CD14-positive monocyte (primary cell): Measurements from ENCODE around the gene B4GALNT3. TPM values are rescaled to one million over a fixed set of nuclear protein-coding genes. Genes with fewer than 3 reads are reported as not detected.

Experiments
- DNase-seq, 3 donors: peaks; one replicate each; pipeline ENCODE4 v3.0.0-alpha.2; 2011 to 2022
- H2AFZ ChIP-seq: 2 replicates; pipeline ENCODE4 v1.6.0; 2012; ENCODE audit warnings: mild to moderate bottlenecking, low read depth, low read length, inconsistent platforms; ENCODE audit not compliant: insufficient read depth, poor library complexity, severe bottlenecking
- H3K27ac ChIP-seq, 2 donors: 1 replicate in 1 of 2; 2 replicates in 1 of 2; pipeline ENCODE4 v1.5.1; 2012 to 2013; ENCODE audit warnings: low read length in 2 of 2, control low read depth in 1 of 2, inconsistent platforms in 1 of 2, low read depth in 1 of 2, mild to moderate bottlenecking in 1 of 2
- H3K27me3 ChIP-seq, 2 donors: one replicate each; pipeline versions ENCODE4 v1.6.0 to v1.6.1; 2011 to 2013; ENCODE audit warnings: low read length in 2 of 2; ENCODE audit not compliant: control insufficient read depth in 2 of 2, insufficient read depth in 2 of 2
- H3K36me3 ChIP-seq, 2 donors: replicated peaks in 1 of 2; 1 replicate in 1 of 2; 2 replicates in 1 of 2; pipeline versions ENCODE4 v1.5.1 to v1.6.1; 2012 to 2013; ENCODE audit warnings: low read length in 2 of 2, control low read depth in 1 of 2, inconsistent platforms in 1 of 2, mild to moderate bottlenecking in 1 of 2; ENCODE audit not compliant: insufficient read depth in 2 of 2, control insufficient read depth in 1 of 2
- H3K4me1 ChIP-seq, 2 donors: 1 replicate in 1 of 2; 2 replicates in 1 of 2; pipeline versions ENCODE4 v1.5.1 to v1.6.1; 2012 to 2013; ENCODE audit warnings: low read length in 2 of 2, control low read depth in 1 of 2, inconsistent platforms in 1 of 2, mild to moderate bottlenecking in 1 of 2, moderate library complexity in 1 of 2; ENCODE audit not compliant: insufficient read depth in 2 of 2, control insufficient read depth in 1 of 2
- H3K4me2 ChIP-seq: replicated peaks from 2 replicates; pipeline ENCODE3; 2012; ENCODE audit warnings: low read length, moderate library complexity, mild to moderate bottlenecking; ENCODE audit not compliant: poor library complexity, severe bottlenecking; ENCODE audit errors: extremely low read depth
- H3K4me3 ChIP-seq, 3 experiments: fragments of 200-600 bp in 1 of 3; sonication (generic) in 1 of 3; replicated peaks in 1 of 3; 1 replicate in 2 of 3; 2 replicates in 1 of 3; pipeline ENCODE4 v1.5.1; 2011 to 2013; ENCODE audit warnings: low read length in 3 of 3, mild to moderate bottlenecking in 3 of 3, control low read depth in 2 of 3, low read depth in 2 of 3, inconsistent platforms in 1 of 3, moderate library complexity in 1 of 3
- H3K79me2 ChIP-seq: 2 replicates; pipeline ENCODE4 v1.6.0; 2012; ENCODE audit warnings: mild to moderate bottlenecking, control low read depth, inconsistent platforms, low read length, moderate library complexity; ENCODE audit not compliant: insufficient read depth
- H3K9ac ChIP-seq: 2 replicates; pipeline ENCODE4 v1.6.0; 2017; ENCODE audit warnings: low read length, mild to moderate bottlenecking; ENCODE audit not compliant: insufficient read depth, poor library complexity, severe bottlenecking
- H3K9me3 ChIP-seq, 2 donors: replicated peaks in 1 of 2; 1 replicate in 1 of 2; 2 replicates in 1 of 2; pipeline versions ENCODE4 v1.5.1 to v1.6.1; 2012 to 2013; ENCODE audit warnings: low read length in 2 of 2, control low read depth in 1 of 2; ENCODE audit not compliant: control insufficient read depth in 1 of 2, insufficient read depth in 1 of 2
- H4K20me1 ChIP-seq: 2 replicates; pipeline ENCODE4 v1.6.0; 2012; ENCODE audit warnings: mild to moderate bottlenecking, low read length, control low read depth, moderate library complexity; ENCODE audit not compliant: insufficient read depth
- H3K27ac Mint-ChIP-seq, 7 donors: one replicate each; pipeline ENCODE4 v1.8.0; 2020; ENCODE audit warnings: mild to moderate bottlenecking in 7 of 7, mixed read lengths in 7 of 7, moderate library complexity in 6 of 7, inconsistent platforms in 2 of 7
- H3K27me3 Mint-ChIP-seq, 3 donors: one replicate each; pipeline ENCODE4 v1.8.0; 2021 to 2022; ENCODE audit warnings: low read depth in 3 of 3, mild to moderate bottlenecking in 3 of 3, mixed read lengths in 3 of 3, moderate library complexity in 3 of 3, inconsistent platforms in 1 of 3
- H3K36me3 Mint-ChIP-seq, 2 donors: one replicate each; pipeline ENCODE4 v1.8.0; 2020; ENCODE audit warnings: mixed read lengths in 2 of 2, inconsistent platforms in 1 of 2, mild to moderate bottlenecking in 1 of 2
- H3K4me1 Mint-ChIP-seq: one replicate; pipeline ENCODE4 v1.8.0; 2020; ENCODE audit warnings: mild to moderate bottlenecking, mixed read lengths
- H3K4me3 Mint-ChIP-seq, 2 donors: one replicate each; pipeline ENCODE4 v1.8.0; 2020; ENCODE audit warnings: mild to moderate bottlenecking in 2 of 2, mixed read lengths in 2 of 2, moderate library complexity in 1 of 2
- H3K9me3 Mint-ChIP-seq, 7 donors: one replicate each; pipeline ENCODE4 v1.8.0; 2020 to 2022; ENCODE audit warnings: mixed read lengths in 7 of 7, mild to moderate bottlenecking in 6 of 7, moderate library complexity in 6 of 7, inconsistent platforms in 2 of 7
- WGBS: methylation state at CpG from one replicate; pipeline ENCODE4 v1.1.5; 2013; ENCODE audit warnings: missing lambda C conversion rate; ENCODE audit not compliant: insufficient coverage; 5-methylcytosine and 5-hydroxymethylcytosine counted together
- intact Hi-C, 2 donors: fragments of 100-400 bp; cut with micrococcal nuclease; formaldehyde crosslinking; loops; one replicate each; pipeline versions ENCODE4 v1.15.0 to v1.15.1; 2023
- polyA plus RNA-seq, 3 donors: library from polyadenylated mRNA; depleted of rRNA in 1 of 3; unstranded in 2 of 3; stranded (reverse) in 1 of 3; fragments of 300-500 nt in 2 of 3; fragments of >200 nt in 1 of 3; fragmentation: Illumina TruSeq in 2 of 3; gene quantifications; 1 replicate in 2 of 3; 2 replicates in 1 of 3; pipeline ENCODE4 v1.2.3, GENCODE V29; 2012 to 2021
- TF ChIP-seq, protein P1 (sequence below): fragments of 200-600 bp; IDR thresholded peaks from one replicate; pipeline ENCODE4 v1.8.0; 2022; ENCODE audit warnings: antibody characterized with exemption, mild to moderate bottlenecking

The B4GALNT3 gene
- polyA plus RNA-seq, 3 donors, result 0.09 to 0.10 TPM; not detected in 1

DNA sequence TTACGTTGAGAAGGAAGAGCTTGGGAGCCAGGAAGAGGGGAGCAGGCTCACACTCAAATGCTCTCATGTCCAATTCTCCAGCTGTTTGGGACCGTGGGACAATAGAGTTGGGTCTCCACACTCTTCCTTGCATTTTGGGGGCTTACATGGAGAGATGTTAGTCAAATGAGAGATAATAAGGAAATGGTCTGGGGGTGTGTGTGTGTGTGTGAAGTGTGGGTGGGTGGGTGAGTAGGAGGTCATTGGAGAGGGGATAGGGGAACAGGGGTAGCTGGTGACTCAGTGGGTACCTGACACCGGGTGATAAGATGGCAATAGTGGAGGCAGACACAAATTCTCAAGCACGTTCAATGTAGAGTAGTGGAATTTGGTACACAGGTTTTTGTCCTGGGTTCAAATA, 68.0 kb downstream of the B4GALNT3 start:
- Histone ChIP-seq H3K9ac (no peak overlapping the region), H3K4me3 (no peak overlapping the region), H3K36me3 (no peaks in the 10 kb centered on the region), H3K27me3 (no peaks in the 10 kb centered on the region), H2AFZ (no peak overlapping the region), H3K27ac (no peak overlapping the region), H3K4me1 (peaks cover 16 to 22% of the 10 kb centered on the region in 2 donors), H3K79me2 (no peaks in the 10 kb centered on the region), H3K9me3 (peaks cover 5 to 30% of the 10 kb centered on the region in 2 donors), H4K20me1 (no peaks in the 10 kb centered on the region), H3K4me2 (no peak overlapping the region)
- no peak for DNase-seq
- WGBS, result 100% methylated on average over 1 of the region's 4 CpGs
- H3K9me3 Mint-ChIP-seq, result peaks cover 12 to 29% (median 22%) of the 10 kb centered on the region in 7 donors
- H3K27me3 Mint-ChIP-seq, result peaks cover 0 to 9% (median 2%) of the 10 kb centered on the region in 3 donors
- TF ChIP-seq, protein P1, sequence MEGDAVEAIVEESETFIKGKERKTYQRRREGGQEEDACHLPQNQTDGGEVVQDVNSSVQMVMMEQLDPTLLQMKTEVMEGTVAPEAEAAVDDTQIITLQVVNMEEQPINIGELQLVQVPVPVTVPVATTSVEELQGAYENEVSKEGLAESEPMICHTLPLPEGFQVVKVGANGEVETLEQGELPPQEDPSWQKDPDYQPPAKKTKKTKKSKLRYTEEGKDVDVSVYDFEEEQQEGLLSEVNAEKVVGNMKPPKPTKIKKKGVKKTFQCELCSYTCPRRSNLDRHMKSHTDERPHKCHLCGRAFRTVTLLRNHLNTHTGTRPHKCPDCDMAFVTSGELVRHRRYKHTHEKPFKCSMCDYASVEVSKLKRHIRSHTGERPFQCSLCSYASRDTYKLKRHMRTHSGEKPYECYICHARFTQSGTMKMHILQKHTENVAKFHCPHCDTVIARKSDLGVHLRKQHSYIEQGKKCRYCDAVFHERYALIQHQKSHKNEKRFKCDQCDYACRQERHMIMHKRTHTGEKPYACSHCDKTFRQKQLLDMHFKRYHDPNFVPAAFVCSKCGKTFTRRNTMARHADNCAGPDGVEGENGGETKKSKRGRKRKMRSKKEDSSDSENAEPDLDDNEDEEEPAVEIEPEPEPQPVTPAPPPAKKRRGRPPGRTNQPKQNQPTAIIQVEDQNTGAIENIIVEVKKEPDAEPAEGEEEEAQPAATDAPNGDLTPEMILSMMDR, result no peak
- no peak overlapping the region for H3K4me3 Mint-ChIP-seq
- intact Hi-C loops, result no loop called here
- H3K4me1 Mint-ChIP-seq, result peaks cover 19% of the 10 kb centered on the region
- no peak overlapping the region for H3K27ac Mint-ChIP-seq
- H3K36me3 Mint-ChIP-seq, result no peaks in the 10 kb centered on the region

DNA sequence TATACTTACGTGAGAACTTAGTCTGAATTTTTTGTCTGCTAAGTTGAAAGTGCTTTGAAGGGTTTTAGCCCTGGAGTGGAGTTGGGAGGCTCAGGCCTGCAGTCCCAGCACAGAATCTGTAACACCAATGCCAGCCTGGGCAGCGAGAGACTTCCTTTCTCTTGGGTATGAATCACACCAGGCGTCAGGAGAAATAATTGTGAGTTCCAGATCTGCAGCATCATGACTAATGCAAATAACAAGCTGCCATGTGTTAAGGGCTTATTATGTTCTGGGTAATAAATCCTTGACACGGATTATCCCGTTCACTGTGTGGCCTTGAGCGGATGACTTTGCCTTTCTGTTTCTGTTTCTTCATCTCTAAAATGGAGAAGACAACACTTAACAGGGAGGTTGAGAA, 70.6 kb downstream of the B4GALNT3 start:
- peaks cover 15 to 20% of the 10 kb centered on the region in 2 donors for H3K4me1 ChIP-seq
- H3K9ac ChIP-seq, result no peak overlapping the region
- no peak for DNase-seq
- H4K20me1 ChIP-seq, result no peaks in the 10 kb centered on the region
- no peaks in the 10 kb centered on the region for H3K79me2 ChIP-seq
- Mint-ChIP-seq H3K4me1 (peaks cover 18% of the 10 kb centered on the region), H3K4me3 (no peak overlapping the region), H3K27me3 (peaks cover 2 to 9% (median 5%) of the 10 kb centered on the region in 3 donors), H3K36me3 (no peaks in the 10 kb centered on the region), H3K27ac (no peak overlapping the region), H3K9me3 (peaks cover 12 to 31% (median 27%) of the 10 kb centered on the region in 7 donors)
- no peak overlapping the region for H3K27ac ChIP-seq
- 80% methylated on average over 2 of the region's 6 CpGs for WGBS
- no peak overlapping the region for H3K4me2 ChIP-seq
- TF ChIP-seq, protein P1, result no peak
- no peaks in the 10 kb centered on the region for H3K36me3 ChIP-seq
- H3K9me3 ChIP-seq, result peaks cover 5 to 34% of the 10 kb centered on the region in 2 donors
- H3K27me3 ChIP-seq, result no peaks in the 10 kb centered on the region
- intact Hi-C loops, result no loop called here
- H2AFZ ChIP-seq, result no peak overlapping the region
- H3K4me3 ChIP-seq, result no peak overlapping the region
